Right renal pelvis (tissue), 4 donors: ENCODE measurements around the gene AGAP2. TPM values are rescaled to one million over a fixed set of nuclear protein-coding genes. Genes with fewer than 3 reads are reported as not detected.

Experiments
- DNase-seq, 4 donors: peaks; one replicate each; pipeline ENCODE4 v3.0.0-alpha.2; 2013; ENCODE audit warnings: low read depth in 4 of 4, low spot score in 3 of 4, missing footprints in 1 of 4
- polyA plus RNA-seq, 4 donors: library from polyadenylated mRNA; unstranded; fragments of 120-200 nt; gene quantifications; one replicate each; pipeline ENCODE4 v1.2.1, GENCODE V29; 2013; ENCODE audit not compliant: insufficient read length in 4 of 4

AGAP2 gene
- polyA plus RNA-seq, 4 donors = 0.73 to 2.0 (median 1.1) TPM

DNA sequence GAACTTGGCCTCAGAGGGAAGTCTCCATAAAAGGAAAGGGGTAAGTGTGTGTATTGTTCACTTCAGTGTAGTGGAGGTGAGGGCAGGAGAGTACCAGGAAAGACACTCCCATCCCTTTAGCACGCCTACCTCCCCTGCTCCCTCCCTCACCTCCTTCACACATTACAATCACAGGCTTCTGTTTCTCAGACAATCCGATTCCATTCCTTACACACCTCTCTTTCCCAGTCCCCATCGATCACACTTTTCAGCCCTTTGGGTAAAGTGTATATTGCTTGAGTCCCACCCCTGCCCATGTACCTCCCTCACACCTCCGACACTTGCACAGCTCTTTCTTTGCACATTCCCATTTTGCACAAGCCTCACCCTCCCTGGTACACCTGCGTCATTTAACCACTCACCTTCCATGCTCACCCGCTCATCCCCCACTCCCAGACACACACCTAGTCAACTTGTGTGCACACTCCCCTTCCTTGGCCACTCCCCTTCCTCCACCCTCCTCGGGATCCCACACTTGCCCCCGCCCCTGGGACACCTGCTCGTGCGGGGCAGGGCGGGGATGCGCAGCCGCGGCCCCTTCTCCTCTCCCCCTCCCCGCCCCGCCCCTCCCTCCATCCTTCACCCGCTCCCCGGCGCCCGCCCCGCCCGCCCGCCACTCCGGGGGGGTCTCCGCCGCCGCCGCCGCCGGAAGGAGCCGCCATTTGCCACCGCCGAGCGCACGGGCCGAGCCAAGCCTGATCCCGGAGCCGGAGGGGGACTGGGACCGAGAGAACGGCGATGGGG lies 16.1 kb upstream of the AGAP2 start, which contains the start of gene MARCHF9:
Gene MARCHF9, plus strand, starts transcription at position 693 of the 783 bp plus-strand sequence. CDS start 426 bp downstream, outside the sequence.
- no peak for DNase-seq

DNA sequence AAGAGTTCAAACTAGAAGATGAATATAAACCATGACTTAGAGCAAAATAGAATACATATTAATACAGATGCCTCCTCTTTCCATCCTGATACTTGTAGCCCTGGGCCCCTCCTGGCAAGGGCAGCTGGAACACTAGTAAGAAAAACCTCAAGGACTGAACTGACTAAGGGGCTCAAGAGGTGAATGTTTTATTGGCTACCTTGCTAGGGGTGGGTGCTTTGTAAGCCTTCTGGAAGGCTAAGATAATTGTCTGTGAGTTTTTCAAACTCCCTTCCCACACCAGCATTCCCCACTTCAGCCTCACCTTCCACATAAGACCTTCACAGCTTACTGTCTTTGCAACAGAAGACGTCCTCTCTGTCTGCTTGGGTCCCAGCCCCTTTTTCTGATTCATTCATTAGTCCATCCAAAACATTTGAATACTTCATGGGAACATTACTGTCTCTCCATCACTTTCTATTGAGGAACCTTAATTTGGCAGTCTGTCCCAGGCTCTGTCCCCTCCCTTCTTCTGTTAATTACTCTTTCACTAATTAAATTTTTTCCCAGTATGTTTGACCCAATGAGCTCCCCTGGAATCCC lies 15.3 kb upstream of the AGAP2 start:
- DNase-seq = no peak

DNA sequence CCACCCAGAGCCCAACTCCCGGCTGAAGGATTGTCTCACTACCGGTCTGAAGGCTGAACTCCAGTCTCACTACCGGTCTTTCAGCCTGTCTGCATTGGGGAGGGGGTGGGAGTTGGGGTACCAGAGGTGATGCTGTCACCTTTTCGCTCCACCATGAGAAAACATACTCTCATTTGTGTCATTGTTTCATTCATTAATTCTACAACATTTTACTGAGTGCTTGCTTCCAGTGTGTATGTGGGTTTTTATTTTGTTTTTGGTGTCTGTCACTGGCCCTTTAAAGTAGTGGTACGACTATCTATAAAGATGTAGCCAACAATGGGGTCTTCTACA lies 14.1 kb upstream of the AGAP2 start:
- DNase-seq = no peak

DNA sequence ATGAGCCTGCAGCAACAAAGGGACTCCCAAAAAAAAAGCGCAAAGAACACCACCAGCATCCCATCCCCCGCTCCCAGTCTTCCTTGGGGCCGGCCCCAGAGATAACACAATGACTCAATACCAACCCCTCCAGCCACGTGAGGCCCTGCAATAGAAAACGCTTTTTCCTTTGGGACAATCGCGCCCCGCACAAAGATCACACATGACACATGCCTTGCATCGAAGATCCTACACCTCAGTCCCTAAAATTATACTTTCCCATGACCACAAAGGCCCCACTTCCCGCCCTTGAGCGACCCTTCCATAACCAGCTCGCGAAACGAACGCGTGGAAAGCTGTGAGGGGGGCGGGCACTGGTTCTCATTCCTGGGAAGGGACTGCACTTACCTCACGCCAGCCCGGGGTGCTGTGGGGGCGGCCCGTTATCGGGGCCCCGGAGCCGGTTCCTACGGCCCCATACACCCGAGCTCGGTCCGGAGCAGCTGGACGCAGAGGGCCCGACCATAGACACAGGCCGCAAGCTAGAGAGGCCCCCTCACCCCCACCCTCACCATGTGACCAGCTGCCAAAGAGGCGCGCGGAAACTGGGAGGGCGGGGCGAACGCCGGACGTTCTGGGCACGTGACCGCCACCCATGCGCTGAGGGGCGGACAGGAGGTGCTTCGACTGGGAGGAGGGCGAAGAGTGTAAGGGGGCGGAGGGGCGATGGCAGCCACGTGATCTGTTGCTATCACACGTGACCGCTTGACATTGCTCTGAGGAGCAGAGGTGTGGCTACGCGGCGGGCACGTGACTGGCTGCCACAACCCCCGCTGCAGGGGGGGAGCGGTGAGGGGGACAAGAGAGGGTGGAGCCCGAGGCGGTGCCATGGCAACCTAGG lies 13.5 kb upstream of the AGAP2 start, which contains the start of gene CDK4:
Gene CDK4, minus strand, starts transcription at position 523 of the 880 bp plus-strand sequence. CDS start 593 bp downstream, outside the sequence.
- peak; percentile 96 to 97 (median 97) for DNase-seq

DNA sequence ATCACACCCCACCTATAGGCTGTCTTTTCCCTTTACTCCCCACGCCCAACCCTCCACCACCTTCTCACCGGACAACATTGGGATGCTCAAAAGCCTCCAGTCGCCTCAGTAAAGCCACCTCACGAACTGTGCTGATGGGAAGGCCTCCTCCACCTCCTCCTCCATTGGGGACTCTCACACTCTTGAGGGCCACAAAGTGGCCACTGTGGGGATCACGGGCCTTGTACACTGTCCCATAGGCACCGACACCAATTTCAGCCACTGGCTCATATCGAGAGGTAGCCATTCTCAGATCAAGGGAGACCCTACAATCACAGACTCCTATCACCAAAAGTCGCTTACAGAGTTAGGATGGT lies 12.9 kb upstream of the AGAP2 start:
- no peak for DNase-seq

DNA sequence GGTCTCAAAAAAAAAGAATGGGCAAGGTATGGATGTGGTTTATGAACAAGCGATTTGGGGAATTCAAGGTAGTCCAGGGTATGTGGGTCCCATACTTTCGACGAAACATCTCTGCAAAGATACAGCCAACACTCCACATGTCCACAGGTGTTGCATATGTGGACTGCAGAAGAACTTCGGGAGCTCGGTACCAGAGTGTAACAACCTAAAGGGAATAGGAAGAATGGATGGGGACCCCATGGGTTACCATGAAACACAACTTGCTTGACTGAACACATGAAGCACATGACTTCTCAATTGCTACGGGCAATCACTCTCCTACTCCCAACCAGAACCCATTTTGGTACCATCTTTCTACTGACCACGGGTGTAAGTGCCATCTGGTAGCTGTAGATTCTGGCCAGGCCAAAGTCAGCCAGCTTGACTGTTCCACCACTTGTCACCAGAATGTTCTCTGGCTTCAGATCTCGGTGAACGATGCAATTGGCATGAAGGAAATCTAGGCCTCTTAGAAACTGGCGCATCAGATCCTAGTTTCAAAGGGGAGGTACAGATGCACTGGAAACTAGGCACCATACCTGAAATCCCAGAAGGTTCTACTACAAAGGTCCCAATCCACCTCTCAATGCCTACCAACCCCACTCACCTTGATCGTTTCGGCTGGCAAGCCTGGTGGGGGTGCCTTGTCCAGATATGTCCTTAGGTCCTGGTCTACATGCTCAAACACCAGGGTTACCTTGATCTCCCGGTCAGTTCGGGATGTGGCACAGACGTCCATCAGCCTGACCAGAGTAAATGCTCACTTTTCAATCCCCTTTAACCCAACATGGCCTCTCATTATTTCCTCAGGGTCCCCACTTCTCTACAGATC lies 12.3 kb upstream of the AGAP2 start:
- DNase-seq = no peak

DNA sequence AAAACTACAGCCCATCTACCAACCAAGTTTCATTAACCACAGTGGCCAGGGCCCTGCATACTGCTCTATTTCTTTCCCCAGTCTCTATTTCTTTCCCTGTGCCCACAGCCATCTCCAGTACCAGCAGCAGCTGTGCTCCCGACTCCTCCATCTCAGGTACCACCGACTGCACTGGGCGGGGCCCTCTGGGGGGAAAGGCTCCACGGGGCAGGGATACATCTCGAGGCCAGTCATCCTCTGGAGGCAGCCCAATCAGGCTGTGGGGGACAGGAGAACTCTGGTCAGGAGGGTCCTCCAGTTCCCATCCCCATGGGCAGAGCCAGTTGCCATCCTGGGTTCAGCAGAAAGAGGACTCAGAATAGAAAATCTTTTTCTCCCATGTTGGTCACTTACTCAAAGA lies 10.5 kb upstream of the AGAP2 start:
- no peak for DNase-seq

DNA sequence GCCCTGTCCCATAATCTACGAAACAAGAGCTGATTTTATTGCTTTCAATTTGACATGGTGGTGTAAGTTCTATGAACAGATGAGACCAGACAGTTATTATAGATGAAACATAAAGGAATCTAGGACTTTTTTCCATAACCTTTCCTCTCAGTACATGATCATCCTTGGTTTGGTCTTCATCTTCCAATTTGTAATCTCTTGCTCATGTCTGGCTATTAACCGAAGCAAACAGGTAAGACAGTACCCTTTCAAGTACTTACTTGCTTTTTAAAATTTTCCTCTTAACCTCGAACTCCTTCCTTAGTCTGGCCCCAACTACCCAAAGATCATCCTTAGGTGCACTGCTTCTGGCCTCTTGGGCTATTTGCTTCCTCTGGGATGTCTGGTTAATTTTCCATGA lies 7.5 kb upstream of the AGAP2 start:
- no peak for DNase-seq

DNA sequence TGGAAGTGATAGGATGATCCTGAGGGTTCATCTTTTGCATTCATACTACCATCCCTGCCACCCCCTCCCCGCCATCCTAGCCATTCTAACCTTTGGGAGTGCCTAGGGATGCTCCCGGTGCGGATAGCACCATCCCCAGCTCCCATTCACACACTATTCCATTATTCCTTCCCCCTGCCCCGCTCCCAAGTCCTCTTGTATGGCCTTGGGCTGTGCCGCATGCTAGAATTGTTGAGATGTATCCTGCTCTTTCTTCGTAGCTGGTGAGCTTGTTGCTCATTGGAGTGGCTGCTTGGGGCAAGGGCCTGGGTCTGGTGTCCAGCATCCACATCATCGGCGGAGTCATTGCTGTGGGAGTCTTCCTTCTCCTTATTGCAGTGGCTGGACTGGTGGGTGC lies 6.9 kb upstream of the AGAP2 start:
- DNase-seq = no peak

DNA sequence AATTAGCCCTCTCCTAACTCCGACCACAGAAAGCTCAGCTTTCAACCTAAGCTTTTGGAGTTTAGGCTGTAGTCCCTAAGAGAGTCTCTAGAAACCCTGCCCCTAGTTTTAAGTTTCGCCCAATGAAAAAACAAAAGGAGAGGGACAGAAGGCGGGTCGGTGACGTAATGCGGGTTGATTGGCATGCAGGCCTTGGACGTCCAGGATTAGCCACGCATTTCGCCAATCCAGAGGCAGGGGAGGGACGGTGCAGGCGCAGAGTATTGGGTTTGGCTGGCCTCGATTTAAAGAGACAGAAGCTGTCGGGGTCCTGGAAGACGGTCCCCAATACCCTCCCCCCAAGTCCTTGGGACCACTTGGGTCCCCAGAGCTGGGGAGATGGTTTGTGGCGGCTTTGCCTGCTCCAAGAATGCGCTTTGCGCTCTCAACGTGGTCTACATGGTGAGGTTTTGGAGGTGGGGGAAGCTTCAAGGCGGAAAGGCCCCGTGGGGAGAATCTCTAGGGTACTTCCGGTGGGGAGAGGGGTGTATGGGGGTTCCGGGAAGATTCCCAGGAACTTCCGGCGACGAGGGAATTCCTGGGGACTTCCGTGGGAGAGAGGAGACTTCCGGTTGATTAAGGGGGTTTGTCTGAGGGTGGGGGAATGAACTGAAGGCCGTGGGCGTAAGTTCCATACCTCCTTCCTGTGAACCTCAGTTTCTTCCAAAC lies 6.4 kb upstream of the AGAP2 start, which contains the start of gene TSPAN31:
Gene TSPAN31, plus strand, starts transcription at position 263 of the 708 bp plus-strand sequence. Its CDS starts 116 bp downstream, at position 379.
- DNase-seq = peak; percentile 95 to 98 (median 96)

DNA sequence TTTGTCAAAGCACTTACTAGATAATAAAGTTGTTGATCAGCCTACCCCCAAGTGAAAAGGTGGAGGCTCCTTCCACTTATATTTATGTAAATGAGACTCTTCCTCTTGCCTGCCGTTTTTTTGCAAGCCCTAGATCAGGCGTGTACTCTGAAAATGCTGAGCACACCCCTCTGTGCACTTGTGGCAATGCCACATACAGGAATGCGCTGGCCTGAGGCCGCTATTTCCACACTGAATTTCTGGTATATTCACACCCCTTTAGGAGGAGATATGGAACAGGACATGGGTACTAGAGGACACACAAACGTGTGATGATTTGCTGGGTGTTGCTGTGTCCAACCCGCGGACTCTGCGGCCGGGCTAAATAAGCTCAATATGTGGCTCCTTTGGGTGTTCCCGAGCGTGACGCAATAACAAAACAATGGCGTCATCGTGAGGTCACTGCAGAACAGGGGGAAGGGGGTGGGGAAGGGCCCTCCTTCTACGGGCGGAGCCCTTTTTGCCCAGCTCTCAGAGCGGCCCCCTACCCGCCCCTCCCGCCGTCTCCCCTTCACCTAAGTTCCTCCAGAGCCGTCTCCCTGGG lies 5.7 kb upstream of the AGAP2 start:
- DNase-seq = no peak

DNA sequence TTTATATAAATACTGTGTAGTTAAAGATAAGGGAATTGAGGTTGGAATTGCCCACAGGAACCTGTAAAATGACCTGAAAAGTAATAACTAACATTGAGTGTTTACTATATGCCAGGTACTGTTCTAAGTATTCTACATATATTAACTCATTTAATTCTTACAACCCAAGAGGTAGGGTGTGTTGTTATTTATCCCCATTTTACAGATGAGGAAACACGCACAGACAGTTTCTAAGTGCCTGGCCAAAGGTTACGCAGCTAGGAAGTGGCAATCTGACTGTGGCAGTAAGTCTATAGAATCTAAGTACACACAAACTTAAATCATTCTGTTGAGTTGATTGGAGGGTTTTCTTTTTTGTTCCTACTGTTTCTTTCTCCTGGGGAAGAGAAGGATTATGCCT lies 5.2 kb upstream of the AGAP2 start:
- no peak for DNase-seq

DNA sequence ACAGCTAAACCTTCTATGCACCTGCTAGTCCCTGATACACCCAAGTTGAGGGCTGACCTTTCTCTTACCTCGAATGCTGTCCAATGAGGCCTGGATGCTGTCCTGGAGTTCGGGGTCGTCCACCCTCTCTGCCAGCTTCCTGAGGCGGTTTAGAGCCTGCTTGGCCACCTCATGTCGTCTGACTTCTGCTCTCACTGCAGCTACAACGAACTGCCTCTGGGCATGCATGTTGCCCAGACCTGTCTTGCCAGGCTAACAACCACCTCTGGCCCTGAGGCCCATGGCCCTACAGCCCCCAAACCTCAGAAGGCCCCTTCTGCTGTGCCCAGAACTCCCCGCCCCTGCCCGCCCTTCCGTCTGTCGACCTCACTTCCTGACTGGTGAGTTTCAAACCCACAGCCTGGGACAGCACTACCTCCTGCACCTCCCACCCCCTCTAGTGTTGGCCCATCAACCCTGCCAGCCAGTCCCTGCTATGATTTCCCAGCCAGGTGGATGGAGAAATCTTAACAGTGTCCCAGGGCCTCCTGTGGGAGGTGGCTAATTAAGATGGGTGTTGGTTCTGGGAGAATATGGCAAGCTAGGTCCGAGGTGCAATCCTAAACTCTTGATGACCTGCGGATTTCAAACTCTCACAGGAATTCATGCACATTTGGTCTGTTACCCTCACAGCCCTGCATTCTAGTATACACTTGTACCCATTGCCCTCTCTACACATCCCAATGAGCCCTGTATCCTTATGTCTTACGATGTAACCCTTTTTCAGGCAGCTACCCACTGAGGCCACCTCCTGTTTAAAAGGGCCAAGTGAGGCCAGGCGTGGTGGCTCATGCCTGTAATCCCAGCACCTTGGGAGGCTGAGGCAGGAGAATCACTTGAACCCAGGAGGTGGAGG lies 3.5 kb upstream of the AGAP2 start:
- no peak for DNase-seq

DNA sequence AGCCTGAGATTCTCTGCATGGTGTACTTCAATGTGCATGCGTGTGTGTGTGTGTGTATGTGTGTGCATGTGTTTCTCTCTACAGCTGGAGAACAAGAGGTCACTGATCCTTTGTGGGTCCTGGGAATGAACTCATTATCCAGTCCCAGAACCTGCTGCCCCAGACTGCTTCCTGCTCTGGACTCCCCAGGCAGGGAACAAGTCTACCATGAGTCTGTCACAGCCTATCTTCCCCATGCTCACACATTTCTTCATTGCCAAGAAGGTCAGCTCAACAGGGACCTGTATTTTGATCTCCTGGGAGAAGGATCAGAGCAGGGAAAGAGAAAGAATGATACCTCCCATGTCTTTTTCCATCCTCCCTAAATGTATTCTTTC lies 2.9 kb upstream of the AGAP2 start:
- no peak for DNase-seq

DNA sequence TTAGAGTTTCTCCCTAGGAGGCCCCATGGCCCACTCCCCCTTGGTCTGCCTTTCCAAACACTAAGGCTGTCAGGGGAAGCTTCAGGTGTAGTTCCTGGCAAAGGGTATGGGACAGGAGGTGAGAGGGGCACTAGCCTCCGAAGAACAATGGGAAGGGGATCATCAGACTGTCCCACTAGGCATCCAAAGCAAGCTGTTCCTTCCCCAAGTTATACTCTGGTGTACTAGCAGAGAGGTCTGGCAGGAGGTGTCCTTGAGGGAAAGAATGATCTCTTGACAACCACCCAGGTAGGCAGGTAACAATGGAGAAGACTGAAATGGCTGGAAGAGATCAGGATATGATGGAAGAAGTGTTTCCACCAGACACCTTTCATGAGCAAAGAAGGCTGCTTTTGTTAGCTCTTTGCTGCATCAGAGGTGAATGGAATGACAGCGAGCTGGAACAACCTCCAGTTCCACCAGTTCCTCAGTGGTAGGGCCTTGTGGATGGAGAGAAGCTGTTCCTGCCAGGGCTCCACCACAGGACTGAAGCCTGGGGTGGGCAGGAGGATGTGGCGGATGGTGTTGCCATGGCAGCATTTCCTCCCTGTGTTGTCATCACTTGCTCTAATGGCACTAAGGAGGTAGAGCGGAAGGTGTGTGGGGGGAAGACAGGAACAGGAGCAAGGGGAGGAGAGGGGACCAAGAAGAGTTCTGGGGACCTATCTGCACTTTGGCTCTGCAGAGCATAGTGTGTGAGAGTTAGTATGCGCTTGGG lies 2.3 kb upstream of the AGAP2 start:
- no peak for DNase-seq

DNA sequence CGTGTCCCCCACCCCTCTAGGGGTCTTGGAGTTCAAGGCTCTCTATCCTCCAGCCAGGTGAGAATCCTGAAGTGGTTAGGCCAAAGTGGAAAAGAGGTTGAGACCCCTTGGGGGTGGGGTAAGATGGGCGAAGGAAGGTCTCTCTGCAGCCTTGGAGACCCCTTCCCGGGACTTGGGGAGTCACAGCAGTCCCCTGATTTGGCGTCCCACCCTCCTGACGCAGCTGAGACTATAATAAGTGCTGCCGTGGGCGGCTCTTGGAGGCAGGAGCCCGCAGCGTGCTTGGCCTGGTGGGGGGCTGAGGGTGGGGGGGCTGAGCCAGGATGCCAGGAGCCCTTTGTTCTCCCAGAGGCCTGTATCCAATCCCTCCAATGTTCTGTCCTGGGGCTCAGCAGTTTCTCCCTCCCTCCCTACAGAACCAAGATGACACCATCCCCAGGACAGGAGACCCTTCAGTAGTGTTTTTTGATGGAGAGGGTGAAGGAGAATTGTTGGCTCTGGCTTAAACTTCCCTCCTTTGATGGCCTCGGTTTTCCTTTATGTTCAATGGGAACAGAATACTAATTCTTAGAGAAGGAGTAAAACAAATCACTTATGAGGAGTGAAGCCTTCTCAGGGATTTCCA lies 1.5 kb upstream of the AGAP2 start:
- DNase-seq = no peak

DNA sequence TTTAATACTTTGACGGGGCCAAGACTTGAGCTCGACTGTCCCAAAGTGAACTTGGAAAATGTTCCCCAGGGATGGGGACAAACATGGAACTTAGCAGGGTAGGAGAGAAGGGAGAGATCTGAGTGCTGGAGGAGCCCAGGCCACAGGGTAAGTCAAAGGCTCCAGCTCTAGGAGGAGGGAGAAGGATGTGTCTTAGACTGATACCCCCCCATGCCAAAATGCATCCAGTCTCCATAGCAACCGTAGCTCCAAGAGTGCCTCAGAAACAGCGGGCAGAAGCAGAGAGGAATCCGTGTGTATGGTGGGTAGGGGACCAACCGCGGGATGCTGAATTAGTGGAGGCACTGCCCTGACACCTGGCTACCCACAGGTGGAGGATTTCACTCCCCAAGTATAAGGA lies 845 bp upstream of the AGAP2 start:
- DNase-seq = no peak
